Measurements from ENCODE around the gene MAN2A2. TPM values are rescaled to one million over a fixed set of nuclear protein-coding genes. Genes with fewer than 3 reads are reported as not detected.

Gene MAN2A2
- total and polyA plus RNA-seq, 2 donors (not counting 1 experiment from before 2014, with no cell fraction given), result 11.3 to 36.0 TPM

DNA sequence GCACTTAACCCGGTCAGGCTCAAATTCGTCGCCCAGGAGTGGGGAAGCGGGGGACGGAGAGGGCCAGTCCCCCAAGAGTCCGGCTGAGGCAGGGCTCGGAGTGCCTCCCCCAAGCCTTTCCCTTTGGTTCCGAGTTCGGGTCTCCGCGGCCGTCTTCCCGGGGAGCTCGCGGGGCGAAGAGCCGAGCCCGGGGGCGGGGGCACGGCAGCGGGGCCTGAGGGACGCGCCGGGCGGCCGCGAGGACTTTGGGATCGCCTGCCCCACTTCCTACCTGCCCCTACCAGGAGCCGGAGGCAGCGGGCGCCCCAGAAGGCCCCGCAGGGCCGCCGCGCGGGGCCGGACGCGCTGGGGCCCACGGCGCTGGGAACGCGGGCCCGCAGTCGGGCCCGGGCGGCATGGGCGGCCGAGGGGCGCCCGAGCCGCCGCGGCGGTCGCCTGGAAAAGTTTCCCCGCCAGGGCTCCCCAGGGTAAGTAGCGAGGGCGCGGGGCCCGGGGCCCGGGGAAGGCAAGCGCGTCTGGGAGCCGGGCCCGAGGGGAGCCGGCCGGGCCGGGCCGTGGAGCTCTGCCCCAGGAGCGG is 31.9 kb upstream of the MAN2A2 start:
- DNase-seq (ENCODE audit: low read depth in 2 of 2), result peak; percentile 26 to 38
- peak overlapping the region; percentile 78 for H2AFZ ChIP-seq (ENCODE audit: low read length)
- H3K9ac ChIP-seq (ENCODE audit: insufficient read depth, low read length), result peak overlapping the region; percentile 84
- H3K9me3 ChIP-seq (ENCODE audit: control insufficient read depth, insufficient read depth, low read depth, low read length), result no peaks in the 10 kb centered on the region
- TF ChIP-seq, protein P1, sequence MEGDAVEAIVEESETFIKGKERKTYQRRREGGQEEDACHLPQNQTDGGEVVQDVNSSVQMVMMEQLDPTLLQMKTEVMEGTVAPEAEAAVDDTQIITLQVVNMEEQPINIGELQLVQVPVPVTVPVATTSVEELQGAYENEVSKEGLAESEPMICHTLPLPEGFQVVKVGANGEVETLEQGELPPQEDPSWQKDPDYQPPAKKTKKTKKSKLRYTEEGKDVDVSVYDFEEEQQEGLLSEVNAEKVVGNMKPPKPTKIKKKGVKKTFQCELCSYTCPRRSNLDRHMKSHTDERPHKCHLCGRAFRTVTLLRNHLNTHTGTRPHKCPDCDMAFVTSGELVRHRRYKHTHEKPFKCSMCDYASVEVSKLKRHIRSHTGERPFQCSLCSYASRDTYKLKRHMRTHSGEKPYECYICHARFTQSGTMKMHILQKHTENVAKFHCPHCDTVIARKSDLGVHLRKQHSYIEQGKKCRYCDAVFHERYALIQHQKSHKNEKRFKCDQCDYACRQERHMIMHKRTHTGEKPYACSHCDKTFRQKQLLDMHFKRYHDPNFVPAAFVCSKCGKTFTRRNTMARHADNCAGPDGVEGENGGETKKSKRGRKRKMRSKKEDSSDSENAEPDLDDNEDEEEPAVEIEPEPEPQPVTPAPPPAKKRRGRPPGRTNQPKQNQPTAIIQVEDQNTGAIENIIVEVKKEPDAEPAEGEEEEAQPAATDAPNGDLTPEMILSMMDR (conservative IDR thresholded peaks at IDR 0.05 in 1 of 2, IDR thresholded peaks at IDR 0.05 in 1 of 2; ENCODE audit: low read depth in 1 of 2, low read length in 2 of 2), result no peak
- no peak for TF ChIP-seq EZH2 (IDR thresholded peaks at IDR 0.05; ENCODE audit: low read length, missing control alignments)
- peaks cover 2% of the 10 kb centered on the region for H3K36me3 ChIP-seq (ENCODE audit: control insufficient read depth, insufficient read depth, low read length)
- H3K4me3 ChIP-seq (replicated peaks in 1 of 4; ENCODE audit: control extremely low read depth in 1 of 4, insufficient read depth in 1 of 4, low read depth in 3 of 4, low read length in 4 of 4), result peak overlapping the region; percentile 74 to 81 (median 76)
- H3K4me1 ChIP-seq (ENCODE audit: control insufficient read depth, extremely low read depth, insufficient read depth, low read length), result peaks cover 24% of the 10 kb centered on the region
- H3K27ac ChIP-seq (ENCODE audit: insufficient read depth, low read length), result peak overlapping the region; percentile 84
- no peaks in the 10 kb centered on the region for H3K27me3 ChIP-seq (ENCODE audit: control insufficient read depth, insufficient read depth, low read length)
- peaks cover 38% of the 10 kb centered on the region for H3K79me2 ChIP-seq (ENCODE audit: control insufficient read depth, insufficient read depth, low read length)
- H3K4me2 ChIP-seq (ENCODE audit: extremely low read depth, insufficient read depth, low read length), result peak overlapping the region; percentile 91
- H4K20me1 ChIP-seq (ENCODE audit: control insufficient read depth, extremely low read depth, insufficient read depth, low read length), result no peaks in the 10 kb centered on the region

GRCh38 chr15:90871716-90872485 is 31.2 kb upstream of the MAN2A2 start:
- H3K79me2 ChIP-seq (ENCODE audit: control insufficient read depth, insufficient read depth, low read length), result peaks cover 38% of the 10 kb centered on the region
- TF ChIP-seq, protein P1 (conservative IDR thresholded peaks at IDR 0.05 in 1 of 2, IDR thresholded peaks at IDR 0.05 in 1 of 2; ENCODE audit: low read depth in 1 of 2, low read length in 2 of 2), result no peak
- no peak for TF ChIP-seq EZH2 (IDR thresholded peaks at IDR 0.05; ENCODE audit: low read length, missing control alignments)
- peak overlapping the region; percentile 62 for H3K27ac ChIP-seq (ENCODE audit: insufficient read depth, low read length)
- H3K4me3 ChIP-seq (replicated peaks in 1 of 4; ENCODE audit: control extremely low read depth in 1 of 4, insufficient read depth in 1 of 4, low read depth in 3 of 4, low read length in 4 of 4), result peak overlapping the region; percentile 58 to 81 (median 73)
- H3K36me3 ChIP-seq (ENCODE audit: control insufficient read depth, insufficient read depth, low read length), result peaks cover 2% of the 10 kb centered on the region
- H4K20me1 ChIP-seq (ENCODE audit: control insufficient read depth, extremely low read depth, insufficient read depth, low read length), result no peaks in the 10 kb centered on the region
- DNase-seq (ENCODE audit: low read depth in 2 of 2), result no peak
- H3K9ac ChIP-seq (ENCODE audit: insufficient read depth, low read length), result peak overlapping the region; percentile 84
- H3K9me3 ChIP-seq (ENCODE audit: control insufficient read depth, insufficient read depth, low read depth, low read length), result no peaks in the 10 kb centered on the region
- H3K4me2 ChIP-seq (ENCODE audit: extremely low read depth, insufficient read depth, low read length), result peak overlapping the region; percentile 100
- H3K27me3 ChIP-seq (ENCODE audit: control insufficient read depth, insufficient read depth, low read length), result no peaks in the 10 kb centered on the region
- H2AFZ ChIP-seq (ENCODE audit: low read length), result no peak overlapping the region
- H3K4me1 ChIP-seq (ENCODE audit: control insufficient read depth, extremely low read depth, insufficient read depth, low read length), result peaks cover 24% of the 10 kb centered on the region

- no peaks in the 10 kb centered on the region for H3K9me3 ChIP-seq (ENCODE audit: control insufficient read depth, insufficient read depth, low read depth, low read length)
- peak overlapping the region; percentile 58 to 81 (median 73) for H3K4me3 ChIP-seq (replicated peaks in 1 of 4; ENCODE audit: control extremely low read depth in 1 of 4, insufficient read depth in 1 of 4, low read depth in 3 of 4, low read length in 4 of 4)
- no peak for TF ChIP-seq EZH2 (IDR thresholded peaks at IDR 0.05; ENCODE audit: low read length, missing control alignments)
- TF ChIP-seq, protein P1 (conservative IDR thresholded peaks at IDR 0.05 in 1 of 2, IDR thresholded peaks at IDR 0.05 in 1 of 2; ENCODE audit: low read depth in 1 of 2, low read length in 2 of 2), result no peak
- peak overlapping the region; percentile 62 for H3K27ac ChIP-seq (ENCODE audit: insufficient read depth, low read length)
- H3K9ac ChIP-seq (ENCODE audit: insufficient read depth, low read length), result peak overlapping the region; percentile 84
- H3K4me2 ChIP-seq (ENCODE audit: extremely low read depth, insufficient read depth, low read length), result peak overlapping the region; percentile 100
- peaks cover 38% of the 10 kb centered on the region for H3K79me2 ChIP-seq (ENCODE audit: control insufficient read depth, insufficient read depth, low read length)
- DNase-seq (ENCODE audit: low read depth in 2 of 2), result peak; percentile 68 to 86
- H4K20me1 ChIP-seq (ENCODE audit: control insufficient read depth, extremely low read depth, insufficient read depth, low read length), result no peaks in the 10 kb centered on the region
- H3K36me3 ChIP-seq (ENCODE audit: control insufficient read depth, insufficient read depth, low read length), result peaks cover 6% of the 10 kb centered on the region
- H2AFZ ChIP-seq (ENCODE audit: low read length), result no peak overlapping the region
- H3K27me3 ChIP-seq (ENCODE audit: control insufficient read depth, insufficient read depth, low read length), result no peaks in the 10 kb centered on the region
- peaks cover 24% of the 10 kb centered on the region for H3K4me1 ChIP-seq (ENCODE audit: control insufficient read depth, extremely low read depth, insufficient read depth, low read length)
These were observed 30.5 kb upstream of the MAN2A2 start for GRCh38 chr15:90872486-90873184.
